SK-N-SH treated with all-trans-retinoic acid at 6 μM for 48 hours (cell line): Measurements from ENCODE around the gene DUSP5.

ENCODE experiments used
- OSR1 ChIP-seq: fragments of 250-450 bp; sonication (Bioruptor Pico); IDR thresholded peaks from 2 replicates; pipeline ENCODE4 v1.8.0; 2022; ENCODE audit warnings: moderate library complexity, mild to moderate bottlenecking, inconsistent platforms
- PATZ1 ChIP-seq: fragments of 250-450 bp; sonication (Bioruptor Pico); IDR thresholded peaks from 2 replicates; pipeline ENCODE4 v1.8.0; 2020; ENCODE audit warnings: mild to moderate bottlenecking, moderate library complexity, borderline replicate concordance
- POU6F1 ChIP-seq: fragments of 250-450 bp; sonication (Bioruptor Pico); IDR thresholded peaks from 2 replicates; pipeline ENCODE4 v1.8.0; 2021; ENCODE audit warnings: low read depth, mild to moderate bottlenecking, moderate library complexity, borderline replicate concordance
- ZC3H10 ChIP-seq: fragments of 250-450 bp; sonication (Bioruptor Pico); IDR thresholded peaks from 2 replicates; pipeline ENCODE4 v1.5.1; 2021; ENCODE audit warnings: mild to moderate bottlenecking, moderate library complexity
- ZFP30 ChIP-seq: fragments of 450-650 bp; formaldehyde crosslinking; IDR thresholded peaks from 2 replicates; pipeline ENCODE4 v1.5.0; 2022; ENCODE audit warnings: mild to moderate bottlenecking, moderate library complexity
- ZNF565 ChIP-seq: fragments of 450-650 bp; formaldehyde crosslinking; conservative IDR thresholded peaks from 2 replicates; pipeline ENCODE4 v1.5.0; 2020; ENCODE audit warnings: low read depth, mild to moderate bottlenecking, moderate library complexity

GRCh38 chr10:110498982-110499795, 1.5 kb downstream of the DUSP5 start:
- no peak for TF ChIP-seq PATZ1
- TF ChIP-seq OSR1 (CRISPR knock-in tag): no peak
- no peak for TF ChIP-seq POU6F1
- TF ChIP-seq ZFP30 (CRISPR knock-in tag): no peak
- TF ChIP-seq ZC3H10: no peak
- no peak for TF ChIP-seq ZNF565
